Neural progenitor cell (in vitro differentiated cells): ENCODE measurements around the gene KRTAP2-3. TPM values are rescaled to one million over a fixed set of nuclear protein-coding genes. Genes with fewer than 3 reads are reported as not detected.

Experiments used
- DNase-seq: peaks from one replicate; pipeline ENCODE4 v3.0.0-alpha.2; 2016; ENCODE audit warnings: low spot score
- H2AFZ ChIP-seq: fragments of 200-600 bp; sonication (generic); replicated peaks from 2 replicates; pipeline ENCODE4 v1.6.1; 2016; ENCODE audit warnings: antibody characterized with exemption
- H3F3A ChIP-seq: fragments of 200-600 bp; sonication (generic); 2 replicates; pipeline ENCODE4 v1.6.1; 2016; ENCODE audit warnings: antibody characterized with exemption, low read depth
- H3K27ac ChIP-seq: fragments of 200-600 bp; sonication (generic); 2 replicates; pipeline ENCODE4 v1.5.1; 2016; ENCODE audit warnings: mild to moderate bottlenecking
- H3K27me3 ChIP-seq: fragments of 200-600 bp; sonication (generic); 2 replicates; pipeline ENCODE4 v1.6.1; 2016; ENCODE audit warnings: mild to moderate bottlenecking, moderate library complexity
- H3K36me3 ChIP-seq: fragments of 200-600 bp; sonication (generic); 2 replicates; pipeline ENCODE4 v1.5.1; 2016
- H3K4me1 ChIP-seq: fragments of 200-600 bp; sonication (generic); 2 replicates; pipeline ENCODE4 v1.6.1; 2016; ENCODE audit warnings: mixed run types
- H3K4me2 ChIP-seq: fragments of 200-600 bp; sonication (generic); 2 replicates; pipeline ENCODE4 v1.6.1; 2016
- H3K4me3 ChIP-seq: fragments of 200-600 bp; sonication (generic); 2 replicates; pipeline ENCODE4 v1.5.1; 2016
- H3K79me2 ChIP-seq: fragments of 200-600 bp; sonication (generic); 2 replicates; pipeline ENCODE4 v1.6.1; 2016; ENCODE audit warnings: low read depth
- H3K9ac ChIP-seq: fragments of 200-600 bp; sonication (generic); 2 replicates; pipeline ENCODE4 v1.6.1; 2016
- H3K9me3 ChIP-seq: fragments of 200-600 bp; sonication (generic); 2 replicates; pipeline ENCODE4 v1.5.1; 2016; ENCODE audit warnings: low read depth
- H4K20me1 ChIP-seq: fragments of 200-600 bp; sonication (generic); 2 replicates; pipeline ENCODE4 v1.6.1; 2016; ENCODE audit warnings: low read depth
- H3K27ac Mint-ChIP-seq: 3 replicates; pipeline ENCODE4 v1.8.0; 2021; ENCODE audit warnings: mixed read lengths
- H3K27me3 Mint-ChIP-seq: 2 replicates; pipeline ENCODE4 v1.8.0; 2022; ENCODE audit warnings: low read depth, mild to moderate bottlenecking, inconsistent platforms, moderate library complexity, mixed read lengths; ENCODE audit not compliant: insufficient read depth
- H3K36me3 Mint-ChIP-seq: 3 replicates; pipeline ENCODE4 v1.8.0; 2021; ENCODE audit warnings: mixed read lengths
- H3K4me1 Mint-ChIP-seq: 3 replicates; pipeline ENCODE4 v1.8.0; 2021; ENCODE audit warnings: mixed read lengths
- H3K4me3 Mint-ChIP-seq: 3 replicates; pipeline ENCODE4 v1.8.0; 2021; ENCODE audit warnings: mild to moderate bottlenecking, moderate library complexity, mixed read lengths
- H3K9me3 Mint-ChIP-seq: 3 replicates; pipeline ENCODE4 v1.8.0; 2020; ENCODE audit warnings: mixed read lengths
- EZH2 ChIP-seq: fragments of 200-600 bp; sonication (generic); IDR thresholded peaks from 2 replicates; pipeline ENCODE4 v1.6.1; 2017; ENCODE audit warnings: antibody characterized with exemption, mild to moderate bottlenecking, moderate library complexity
- EZH2phosphoT487 ChIP-seq: fragments of 200-600 bp; sonication (generic); IDR thresholded peaks from 2 replicates; pipeline ENCODE4 v1.6.1; 2017; ENCODE audit warnings: antibody characterized with exemption
- total RNA-seq: library from RNA; depleted of rRNA; stranded (reverse); fragments of >200 nt; gene quantifications from 2 replicates; pipeline ENCODE4 v1.2.3, GENCODE V29; 2015; ENCODE audit warnings: low replicate concordance
- TF ChIP-seq, protein P1 (sequence below): fragments of 200-600 bp; sonication (generic); IDR thresholded peaks from 2 replicates; pipeline ENCODE4 v1.5.1; 2017; ENCODE audit warnings: antibody characterized with exemption, mild to moderate bottlenecking

Gene KRTAP2-3
- total RNA-seq, 1 donor from 2014 or later: not detected

DNA sequence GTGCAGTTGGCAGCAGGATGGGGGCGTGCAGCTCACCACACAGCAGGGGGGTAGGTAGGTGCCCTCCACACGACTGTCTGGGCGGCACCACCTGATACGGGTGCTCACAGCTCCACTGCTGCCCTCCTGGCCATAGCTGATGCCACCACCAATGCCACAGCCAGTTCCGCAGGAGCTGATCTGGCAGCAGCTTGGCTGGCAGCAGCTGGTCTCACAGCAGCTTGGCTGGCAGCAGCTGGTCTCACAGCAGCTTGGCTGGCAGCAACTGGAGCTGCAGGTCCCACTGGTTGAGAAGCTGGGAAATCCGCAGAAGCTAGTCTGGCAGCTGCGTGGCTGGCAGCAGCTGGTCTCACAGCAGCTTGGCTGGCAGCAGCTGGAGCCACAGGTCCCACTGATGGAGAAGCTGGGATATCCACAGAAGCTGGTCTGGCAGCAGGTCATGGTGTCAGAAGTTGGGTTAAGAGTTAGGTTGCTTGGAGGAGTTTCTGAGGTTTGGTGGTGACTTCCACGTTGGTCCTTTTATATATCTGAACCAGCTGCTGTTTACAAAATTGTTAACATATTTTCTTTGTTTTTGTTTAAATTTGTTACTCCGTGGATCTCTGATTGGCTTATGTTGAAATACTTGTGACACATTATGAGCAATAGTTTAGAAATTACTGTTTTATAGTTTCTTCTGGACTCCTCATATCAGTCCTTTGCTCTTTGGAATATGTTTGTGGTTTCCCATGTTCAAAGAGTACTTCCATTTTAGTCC lies 33.0 kb downstream of the KRTAP2-3 start, which contains the start of gene KRTAP1-5:
TSS of gene KRTAP1-5 (minus strand) at position 494 of the 757 bp plus-strand sequence. CDS start at position 441, 53 bp downstream.
- H4K20me1 ChIP-seq: no peaks in the 10 kb centered on the region
- Mint-ChIP-seq H3K9me3 (no peaks in the 10 kb centered on the region), H3K4me1 (no peaks in the 10 kb centered on the region), H3K4me3 (no peak within 1 kb of the TSS), H3K27ac (no peak within 1 kb of the TSS), H3K27me3 (no peaks in the 10 kb centered on the region), H3K36me3 (no peaks in the 10 kb centered on the region)
- no peaks in the 10 kb centered on the region for H3K79me2 ChIP-seq
- H3K9ac ChIP-seq: no peak within 1 kb of the TSS
- no peaks in the 10 kb centered on the region for H3K36me3 ChIP-seq
- H2AFZ ChIP-seq: no peak within 1 kb of the TSS
- no peak within 1 kb of the TSS for H3K4me3 ChIP-seq
- DNase-seq: no peak
- no peak within 1 kb of the TSS for H3K4me2 ChIP-seq
- H3K4me1 ChIP-seq: no peaks in the 10 kb centered on the region
- H3F3A ChIP-seq: no peaks in the 10 kb centered on the region
- H3K27ac ChIP-seq: no peak within 1 kb of the TSS
- TF ChIP-seq EZH2 (no peak), EZH2phosphoT487 (no peak)
- TF ChIP-seq, protein P1, sequence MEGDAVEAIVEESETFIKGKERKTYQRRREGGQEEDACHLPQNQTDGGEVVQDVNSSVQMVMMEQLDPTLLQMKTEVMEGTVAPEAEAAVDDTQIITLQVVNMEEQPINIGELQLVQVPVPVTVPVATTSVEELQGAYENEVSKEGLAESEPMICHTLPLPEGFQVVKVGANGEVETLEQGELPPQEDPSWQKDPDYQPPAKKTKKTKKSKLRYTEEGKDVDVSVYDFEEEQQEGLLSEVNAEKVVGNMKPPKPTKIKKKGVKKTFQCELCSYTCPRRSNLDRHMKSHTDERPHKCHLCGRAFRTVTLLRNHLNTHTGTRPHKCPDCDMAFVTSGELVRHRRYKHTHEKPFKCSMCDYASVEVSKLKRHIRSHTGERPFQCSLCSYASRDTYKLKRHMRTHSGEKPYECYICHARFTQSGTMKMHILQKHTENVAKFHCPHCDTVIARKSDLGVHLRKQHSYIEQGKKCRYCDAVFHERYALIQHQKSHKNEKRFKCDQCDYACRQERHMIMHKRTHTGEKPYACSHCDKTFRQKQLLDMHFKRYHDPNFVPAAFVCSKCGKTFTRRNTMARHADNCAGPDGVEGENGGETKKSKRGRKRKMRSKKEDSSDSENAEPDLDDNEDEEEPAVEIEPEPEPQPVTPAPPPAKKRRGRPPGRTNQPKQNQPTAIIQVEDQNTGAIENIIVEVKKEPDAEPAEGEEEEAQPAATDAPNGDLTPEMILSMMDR: no peak
- H3K9me3 ChIP-seq: no peaks in the 10 kb centered on the region
- H3K27me3 ChIP-seq: no peaks in the 10 kb centered on the region

GRCh38 chr17:41024697-41025096 lies 35.2 kb downstream of the KRTAP2-3 start:
- no peaks in the 10 kb centered on the region for H3F3A ChIP-seq
- no peak overlapping the region for H3K4me3 Mint-ChIP-seq
- no peaks in the 10 kb centered on the region for H3K27me3 Mint-ChIP-seq
- no peaks in the 10 kb centered on the region for H4K20me1 ChIP-seq
- no peaks in the 10 kb centered on the region for H3K4me1 Mint-ChIP-seq
- no peak for DNase-seq
- H3K9me3 Mint-ChIP-seq: no peaks in the 10 kb centered on the region
- H2AFZ ChIP-seq: no peak overlapping the region
- no peak overlapping the region for H3K27ac ChIP-seq
- no peak overlapping the region for H3K9ac ChIP-seq
- H3K27me3 ChIP-seq: no peaks in the 10 kb centered on the region
- no peaks in the 10 kb centered on the region for H3K4me1 ChIP-seq
- no peak overlapping the region for H3K27ac Mint-ChIP-seq
- H3K36me3 Mint-ChIP-seq: no peaks in the 10 kb centered on the region
- no peak overlapping the region for H3K4me3 ChIP-seq
- H3K79me2 ChIP-seq: no peaks in the 10 kb centered on the region
- TF ChIP-seq EZH2phosphoT487 (no peak), EZH2 (no peak)
- TF ChIP-seq, protein P1: no peak
- H3K9me3 ChIP-seq: no peaks in the 10 kb centered on the region
- H3K36me3 ChIP-seq: no peaks in the 10 kb centered on the region
- H3K4me2 ChIP-seq: no peak overlapping the region

DNA sequence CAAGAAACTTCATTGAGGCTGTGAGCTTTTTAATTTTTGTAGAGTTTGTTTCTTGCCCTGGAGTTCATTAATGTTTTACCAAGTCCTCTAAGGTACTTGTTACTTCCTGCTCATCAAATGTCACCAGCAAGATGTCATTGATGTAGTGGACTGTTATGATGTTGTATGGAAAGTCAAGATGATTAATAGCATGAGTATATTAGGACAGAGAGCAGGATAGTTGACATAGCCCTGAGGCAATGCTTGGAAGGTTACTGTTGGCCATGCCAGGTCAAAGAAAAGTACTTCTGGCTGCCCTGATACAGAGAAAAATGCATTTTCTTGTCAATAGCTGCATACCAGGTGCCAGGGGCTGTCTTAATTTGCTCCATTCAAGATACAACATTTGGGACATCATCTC lies 39.6 kb downstream of the KRTAP2-3 start:
- Histone ChIP-seq H3K4me1 (no peaks in the 10 kb centered on the region), H3K4me2 (no peak overlapping the region), H3K4me3 (no peak overlapping the region), H4K20me1 (no peaks in the 10 kb centered on the region), H3K9ac (no peak overlapping the region), H3F3A (no peaks in the 10 kb centered on the region), H3K27ac (no peak overlapping the region), H3K27me3 (no peaks in the 10 kb centered on the region), H3K79me2 (no peaks in the 10 kb centered on the region), H2AFZ (no peak overlapping the region), H3K36me3 (no peaks in the 10 kb centered on the region), H3K9me3 (no peaks in the 10 kb centered on the region)
- H3K9me3 Mint-ChIP-seq: no peaks in the 10 kb centered on the region
- H3K4me3 Mint-ChIP-seq: no peak overlapping the region
- H3K27ac Mint-ChIP-seq: no peak overlapping the region
- TF ChIP-seq, protein P1: no peak
- TF ChIP-seq EZH2 (no peak), EZH2phosphoT487 (no peak)
- no peaks in the 10 kb centered on the region for H3K4me1 Mint-ChIP-seq
- DNase-seq: no peak
- no peaks in the 10 kb centered on the region for H3K36me3 Mint-ChIP-seq
- H3K27me3 Mint-ChIP-seq: no peaks in the 10 kb centered on the region
